Activated T-cell treated with anti-CD3 and anti-CD28 coated beads, Interleukin-2, amount 50 U/mL, for 48 hours (primary cell): Measurements from ENCODE around the gene IFRD2.
"Not testable (repeated sequence)": the region's sequence is repeated elsewhere in the genome, so short reads cannot be mapped to it uniquely, and the experiment has no call there.

Source experiments
- DNase-seq, 2 experiments: peaks; one replicate each; pipeline ENCODE4 v3.0.0-alpha.2; 2020

The IFRD2 gene

GRCh38 chr3:50324351-50325112, 32.3 kb upstream of the IFRD2 start:
- peak; percentile 81 to 82 for DNase-seq

- no peak for DNase-seq
Observed at GRCh38 chr3:50323614-50324199, 31.5 kb upstream of the IFRD2 start.

DNA sequence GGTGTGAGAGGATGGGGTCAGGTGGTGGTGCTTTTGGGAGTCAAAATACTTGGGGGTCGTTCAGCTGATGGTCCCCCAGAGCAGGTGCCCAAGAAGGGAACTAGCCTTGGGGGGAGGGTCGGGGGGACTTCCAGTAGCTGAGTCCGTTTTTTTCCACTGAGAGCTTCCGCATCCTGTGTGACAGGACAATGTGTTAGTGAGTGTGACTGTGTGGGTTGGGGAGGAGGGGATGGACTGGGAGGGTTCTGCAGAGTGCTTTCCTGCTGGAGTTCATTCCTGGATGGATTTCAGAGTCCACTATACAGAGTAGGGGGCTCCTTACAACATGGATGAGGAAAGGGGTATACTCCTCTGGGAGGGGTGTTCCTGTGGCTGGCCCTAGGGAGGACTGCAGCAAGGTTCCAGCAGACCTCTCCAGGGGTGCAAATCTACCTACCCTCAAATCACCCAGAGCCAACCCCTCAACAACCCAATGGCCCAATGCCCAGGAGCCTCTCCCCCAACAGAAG, 30.9 kb upstream of the IFRD2 start:
- DNase-seq = no peak

DNA sequence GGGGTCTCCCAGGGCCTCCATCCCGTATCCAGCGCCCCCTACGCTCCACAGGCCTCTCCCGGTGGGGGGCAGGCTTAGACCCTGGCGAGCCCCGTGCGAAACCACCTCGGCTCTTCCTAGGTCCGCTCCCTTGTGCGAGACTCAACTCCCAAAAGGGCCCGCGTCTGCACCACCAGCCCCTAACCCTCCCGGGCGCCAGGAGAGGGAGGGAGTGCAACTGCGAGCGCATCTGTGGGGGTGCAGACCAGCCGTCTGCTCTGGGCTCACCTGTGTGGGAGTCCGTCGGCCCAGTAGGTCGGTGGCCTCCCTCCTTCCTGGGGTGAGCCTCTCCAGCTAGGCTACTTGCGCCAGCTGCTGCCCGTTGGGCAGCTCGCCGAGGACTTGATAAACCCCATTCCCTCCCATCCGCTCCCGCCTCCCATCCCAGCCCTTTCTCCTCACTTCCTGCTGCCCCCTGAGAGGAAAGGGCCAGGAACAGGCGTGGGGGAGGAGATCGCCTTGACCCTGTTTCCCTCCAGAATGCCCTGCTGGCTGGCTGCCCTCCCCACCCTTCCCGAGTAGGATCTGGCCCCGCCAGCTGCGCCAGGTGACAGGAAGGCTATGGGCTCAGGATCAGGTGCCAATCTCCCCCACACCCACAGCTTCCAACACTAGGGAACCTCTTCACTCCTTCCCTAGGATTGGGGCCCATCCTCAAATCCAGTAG, 30.3 kb upstream of the IFRD2 start, which contains the start of gene HYAL2:
Gene HYAL2 (minus strand): TSS at position 360 of the 706 bp plus-strand sequence. CDS start 2,256 bp downstream, outside the sequence.
- no peak for DNase-seq

DNA sequence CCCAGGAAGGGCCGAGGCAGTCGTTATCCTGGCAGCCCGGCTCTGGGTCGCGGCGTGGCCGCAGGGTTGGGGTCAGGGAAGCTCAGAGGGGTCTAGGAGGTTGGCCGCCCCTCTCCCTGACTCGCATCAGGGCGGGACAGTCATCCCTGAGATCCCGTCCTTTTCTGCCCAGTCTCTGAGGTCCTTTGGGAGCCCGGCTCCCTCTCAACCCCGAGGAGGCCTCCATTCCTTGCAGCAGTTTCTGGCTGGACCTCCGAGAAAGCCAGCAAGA, 29.8 kb upstream of the IFRD2 start:
- DNase-seq = no peak

DNA sequence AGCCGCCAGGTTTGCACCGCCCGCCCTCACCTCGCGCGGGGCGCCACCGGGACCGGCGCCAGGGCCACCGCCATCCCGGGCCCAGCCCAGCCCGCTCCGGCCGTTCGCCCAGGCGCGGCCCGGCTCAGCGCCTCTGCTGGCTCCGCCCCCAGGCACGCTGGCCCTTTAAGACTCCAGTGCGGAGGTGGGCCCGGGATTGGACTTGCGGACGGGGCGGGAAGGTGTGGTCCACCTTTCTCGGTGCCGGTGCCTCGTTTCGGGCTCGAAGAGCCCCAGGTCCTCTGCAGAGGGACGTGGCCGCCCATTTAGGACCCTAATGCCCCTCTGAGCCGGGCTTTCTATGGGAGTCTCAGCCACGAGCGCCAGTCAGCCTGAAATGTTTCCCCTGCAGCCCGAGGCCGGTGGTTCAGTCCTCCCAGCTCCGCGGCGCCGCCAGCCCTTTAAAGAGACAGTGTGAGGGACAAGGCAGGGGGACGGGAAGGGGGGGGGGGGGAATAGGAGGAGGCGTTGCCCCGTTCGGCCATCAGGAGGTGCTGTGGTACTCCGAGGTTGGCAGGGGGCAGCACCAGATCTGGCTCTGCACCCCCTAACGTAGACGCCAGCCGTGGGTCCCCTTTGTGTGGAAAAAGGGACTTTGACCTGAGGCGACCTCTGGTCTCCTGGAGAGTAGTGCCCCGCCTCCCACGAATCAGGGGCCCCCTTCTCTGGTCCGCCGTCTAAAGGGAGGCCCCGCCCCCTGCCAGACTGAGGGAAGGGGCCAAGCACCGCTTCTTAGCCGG, 29.3 kb upstream of the IFRD2 start:
- DNase-seq = peak; percentile 92

DNA sequence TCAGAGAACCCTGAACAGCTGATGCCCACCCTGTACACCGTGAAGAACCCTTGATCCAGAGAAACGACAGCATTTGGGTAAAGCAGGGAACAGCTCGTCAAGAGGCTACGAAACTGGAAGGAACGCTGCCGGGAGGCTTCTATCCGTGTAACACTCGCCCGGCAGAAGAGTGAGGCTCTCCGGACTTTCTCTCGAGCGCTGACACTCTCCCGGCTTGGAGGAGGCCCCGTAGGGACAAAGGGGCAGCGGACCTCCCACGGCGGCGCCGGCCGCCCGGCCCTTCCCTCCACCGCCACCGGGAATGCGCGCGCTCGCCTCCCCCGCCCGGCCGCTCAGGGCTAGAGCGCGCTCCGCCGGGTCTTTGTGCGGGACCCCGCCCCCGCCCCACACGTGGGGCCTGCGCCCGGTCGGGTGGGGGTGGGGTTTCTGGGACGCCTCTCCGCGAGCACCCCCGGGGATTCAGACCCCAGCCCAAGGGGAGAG, 28.7 kb upstream of the IFRD2 start:
- no peak for DNase-seq

DNA sequence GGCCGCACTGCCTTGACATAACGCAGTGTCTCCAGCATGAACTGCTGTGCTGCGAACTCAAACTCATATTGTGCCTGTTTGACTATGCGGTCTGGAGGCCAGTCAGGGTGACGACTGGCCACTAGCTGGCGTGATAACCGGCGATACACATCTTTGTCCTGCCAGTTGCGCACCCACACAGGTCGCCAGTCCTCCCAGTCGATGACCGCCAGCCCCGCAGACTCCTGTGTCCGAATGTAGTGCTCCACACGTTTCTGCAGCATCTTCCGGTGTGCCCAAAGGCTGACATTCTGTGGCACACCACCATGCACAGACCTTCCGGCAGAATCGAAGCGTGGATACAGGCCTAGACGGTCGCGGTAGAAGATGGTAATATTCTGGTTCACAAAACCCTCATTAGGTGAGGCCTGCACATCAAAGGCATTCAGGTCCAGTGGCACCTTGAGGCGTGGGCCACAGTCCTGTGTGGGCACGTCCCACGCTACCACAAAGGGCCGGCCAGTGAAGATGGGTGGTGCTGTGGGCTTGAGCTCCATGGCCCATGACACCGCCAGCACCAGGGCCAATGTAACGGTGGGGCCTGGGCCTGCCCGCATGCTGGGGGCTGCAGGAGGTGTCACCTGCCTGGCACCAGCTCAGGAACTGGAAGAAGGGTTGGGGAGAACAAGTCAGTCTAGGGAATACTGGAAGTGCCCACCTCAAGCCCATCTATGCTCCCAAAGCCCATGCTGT, 27.8 kb upstream of the IFRD2 start:
- DNase-seq = no peak

GRCh38 chr3:50319181-50319893, 27.1 kb upstream of the IFRD2 start:
- no peak for DNase-seq

DNA sequence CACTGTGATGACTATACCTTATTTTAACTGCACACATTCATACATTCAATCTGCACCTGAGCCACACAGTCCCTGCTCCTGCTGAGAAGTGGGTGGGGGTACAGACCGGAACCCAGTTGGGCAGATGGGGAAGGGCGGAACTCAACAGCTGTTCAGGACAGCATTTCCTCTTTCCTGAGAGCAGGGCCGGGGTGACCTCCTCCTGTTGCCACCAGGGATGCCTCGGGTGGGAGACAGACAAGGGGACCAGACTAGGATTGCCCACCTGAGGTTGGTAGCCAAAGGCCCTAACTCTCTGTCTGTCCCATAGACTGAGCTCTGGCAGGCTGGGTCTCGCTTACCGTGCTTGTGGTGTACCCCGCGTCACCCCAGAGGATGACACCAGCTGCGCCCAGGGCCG, 26.4 kb upstream of the IFRD2 start:
- no peak for DNase-seq

- no peak for DNase-seq
Observed at GRCh38 chr3:50318163-50318562, 25.9 kb upstream of the IFRD2 start.

- DNase-seq = no peak
Observed at GRCh38 chr3:50317300-50317699, 25.1 kb upstream of the IFRD2 start.

- DNase-seq = peak; percentile 62 to 68
Observed at GRCh38 chr3:50316657-50317242, 24.5 kb upstream of the IFRD2 start.

DNA sequence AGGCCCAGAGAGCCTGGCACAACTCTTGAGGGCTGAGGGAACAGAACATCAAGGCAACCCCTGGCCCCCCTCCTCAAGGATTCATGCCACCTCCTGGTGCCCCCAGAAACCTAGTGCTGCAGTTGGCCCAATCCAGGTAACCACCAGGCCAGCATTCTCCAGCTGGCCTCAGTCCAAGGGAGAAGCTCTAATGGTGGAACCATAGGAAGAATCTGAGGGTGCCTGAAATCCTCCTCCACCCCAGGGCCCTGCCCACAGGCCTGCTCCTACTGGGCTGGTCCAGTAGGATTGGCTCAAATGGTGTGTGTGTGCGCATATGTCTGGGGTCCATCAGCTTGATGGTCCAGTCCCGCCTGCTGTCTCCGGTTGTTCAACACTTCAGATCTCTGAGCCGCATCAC, 22.6 kb upstream of the IFRD2 start:
- no peak for DNase-seq

- DNase-seq = no peak
Observed at GRCh38 chr3:50314342-50314741, 22.1 kb upstream of the IFRD2 start.

DNA sequence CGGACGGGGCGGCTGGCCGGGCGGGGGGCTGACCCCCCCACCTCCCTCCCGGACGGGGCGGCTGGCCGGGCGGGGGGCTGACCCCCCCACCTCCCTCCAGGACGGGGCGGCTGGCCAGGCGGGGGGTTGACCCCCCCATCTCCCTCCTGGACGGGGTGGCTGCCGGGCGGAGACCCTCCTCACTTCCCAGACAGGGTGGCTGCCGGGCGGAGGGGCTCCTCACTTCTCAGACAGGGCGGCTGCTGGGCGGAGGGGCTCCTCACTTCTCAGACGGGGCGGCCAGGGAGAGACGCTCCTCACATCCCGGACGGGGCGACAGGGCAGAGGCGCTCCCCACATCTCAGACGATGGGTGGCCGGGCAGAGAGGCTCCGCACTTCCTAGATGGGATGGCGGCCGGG, 19.8 kb upstream of the IFRD2 start:
- DNase-seq = not testable (repeated sequence)

DNA sequence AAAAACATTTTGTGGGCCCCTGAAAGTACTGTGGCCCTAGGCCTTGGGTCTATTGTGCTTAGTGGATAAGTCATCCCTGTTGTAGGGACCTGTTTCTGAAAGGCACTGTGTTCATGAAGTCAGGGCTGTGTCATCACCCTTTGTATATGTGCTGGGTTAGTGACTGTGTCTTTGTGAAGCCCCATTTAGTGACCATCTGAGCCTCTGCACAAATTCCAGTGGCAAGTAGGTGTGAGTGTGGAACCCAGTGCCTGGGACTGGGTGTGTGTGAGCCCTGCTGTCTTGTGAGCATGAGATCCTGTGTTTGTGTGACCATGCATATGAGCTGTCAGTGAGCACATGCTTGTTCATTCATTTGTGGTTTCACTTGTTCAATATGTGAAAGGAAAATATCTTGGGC, 12.4 kb upstream of the IFRD2 start:
- DNase-seq = peak in 1 of 2 experiments; percentile 47

DNA sequence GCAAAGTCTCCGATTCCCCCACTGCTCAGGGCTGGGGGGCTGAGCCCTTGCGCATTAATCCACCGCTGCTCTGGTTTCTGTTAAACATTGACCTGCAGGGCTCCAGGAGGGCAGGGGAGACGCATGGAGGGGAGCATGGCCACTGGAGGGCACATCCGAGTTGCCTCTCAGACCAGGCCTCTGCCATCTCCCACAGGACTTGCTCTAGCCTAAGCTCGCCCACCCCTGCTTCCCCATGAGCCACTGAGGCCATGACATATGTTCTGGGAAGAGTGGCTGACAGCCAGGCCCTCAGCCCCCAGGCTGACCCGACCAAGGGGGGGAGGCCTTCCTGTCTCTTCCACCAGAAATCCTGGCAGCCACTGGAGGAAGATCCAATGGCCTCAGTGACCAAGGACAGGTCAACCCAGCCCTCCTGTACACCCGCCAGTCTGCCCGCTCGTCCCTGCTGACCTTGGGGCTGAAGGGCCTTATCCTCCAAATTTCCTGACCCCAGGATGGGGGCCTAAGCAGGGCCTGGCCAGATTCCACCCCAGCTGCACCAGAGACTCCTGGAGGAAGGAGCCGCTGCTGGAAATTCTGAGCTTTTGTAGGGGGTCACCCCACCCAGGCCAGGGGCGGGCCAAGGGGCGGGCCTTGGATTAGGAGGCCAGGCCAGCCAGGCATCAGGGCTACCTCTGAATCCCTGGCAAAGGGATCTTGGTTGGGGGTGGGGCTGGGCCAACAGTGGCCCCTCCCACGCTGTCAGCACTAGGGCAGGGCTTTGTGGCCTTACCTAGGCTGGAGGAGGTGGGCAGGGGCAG, 11.0 kb upstream of the IFRD2 start, which contains the start of gene HYAL1:
Gene HYAL1 (minus strand): TSS at position 562 of the 803 bp plus-strand sequence. CDS start 618 bp downstream, outside the sequence.
- no peak for DNase-seq

GRCh38 chr3:50302095-50303012, 10.1 kb upstream of the IFRD2 start:
- no peak for DNase-seq
